Naive thymus-derived CD4-positive, alpha-beta T cell (primary cell): ENCODE results near the gene DNASE2. TPM values are rescaled to one million over a fixed set of nuclear protein-coding genes. Genes with fewer than 3 reads are reported as not detected.
"Not testable (repeated sequence)": the region's sequence is repeated elsewhere in the genome, so short reads cannot be mapped to it uniquely, and the experiment has no call there.

Experiments
- ATAC-seq: fragments of 150-1000 bp; cut with Tn5 transposase; 2 replicates; pipeline ENCODE4 v1.10.0; 2021; ENCODE audit warnings: mild to moderate bottlenecking, moderate library complexity
- CTCF ChIA-PET: fragments of 350-600 bp; sonication (Branson Sonifier 250); formaldehyde crosslinking; loops from one replicate; lab custom pipeline; 2021; ENCODE audit warnings: antibody characterized with exemption; lab: Charles Lee
- POLR2A ChIA-PET: fragments of 350-600 bp; sonication (Branson Sonifier 250); formaldehyde crosslinking; loops from one replicate; lab custom pipeline; 2021; ENCODE audit warnings: antibody characterized with exemption, inconsistent platforms; lab: Charles Lee
- DNase-seq, 9 donors: peaks; one replicate each; pipeline versions ENCODE4 v3.0.0 to v3.0.0-alpha.2; 2020 to 2022; ENCODE audit warnings: mixed read lengths in 1 of 9
- H3K27ac ChIP-seq: one replicate; pipeline ENCODE4 v1.7.0; 2013; ENCODE audit warnings: mild to moderate bottlenecking, low read depth, low read length, moderate library complexity
- H3K27me3 ChIP-seq, 2 donors: one replicate each; pipeline ENCODE4 v1.7.0; 2013; ENCODE audit warnings: low read length in 2 of 2, mild to moderate bottlenecking in 2 of 2, moderate library complexity in 2 of 2; ENCODE audit not compliant: control insufficient read depth in 2 of 2, insufficient read depth in 2 of 2
- H3K36me3 ChIP-seq, 3 experiments: 1 replicate in 2 of 3; 2 replicates in 1 of 3; pipeline ENCODE4 v1.7.0; 2013; ENCODE audit warnings: low read length in 3 of 3, mild to moderate bottlenecking in 3 of 3, moderate library complexity in 1 of 3; ENCODE audit not compliant: insufficient read depth in 3 of 3, control insufficient read depth in 2 of 3
- H3K4me1 ChIP-seq, 2 donors: one replicate each; pipeline ENCODE4 v1.7.0; 2013; ENCODE audit warnings: low read length in 2 of 2, mild to moderate bottlenecking in 2 of 2, moderate library complexity in 1 of 2; ENCODE audit not compliant: control insufficient read depth in 2 of 2, insufficient read depth in 2 of 2
- H3K4me3 ChIP-seq: 2 replicates; pipeline ENCODE4 v1.7.0; 2013; ENCODE audit warnings: mild to moderate bottlenecking, low read length
- H3K9me3 ChIP-seq, 3 experiments: 1 replicate in 2 of 3; 2 replicates in 1 of 3; pipeline ENCODE4 v1.7.0; 2013; ENCODE audit warnings: low read length in 3 of 3; ENCODE audit not compliant: control insufficient read depth in 2 of 3
- H3K27ac Mint-ChIP-seq, 9 donors: one replicate each; pipeline ENCODE4 v1.8.0; 2020 to 2022; ENCODE audit warnings: mixed read lengths in 9 of 9, mild to moderate bottlenecking in 8 of 9, moderate library complexity in 5 of 9, inconsistent platforms in 2 of 9
- H3K27me3 Mint-ChIP-seq, 5 donors: one replicate each; pipeline ENCODE4 v1.8.0; 2021 to 2022; ENCODE audit warnings: mixed read lengths in 5 of 5, mild to moderate bottlenecking in 1 of 5
- H3K36me3 Mint-ChIP-seq, 5 donors: one replicate each; pipeline ENCODE4 v1.8.0; 2020 to 2022; ENCODE audit warnings: mixed read lengths in 5 of 5, mild to moderate bottlenecking in 3 of 5, inconsistent platforms in 1 of 5
- H3K4me1 Mint-ChIP-seq, 7 donors: one replicate each; pipeline ENCODE4 v1.8.0; 2020 to 2022; ENCODE audit warnings: mixed read lengths in 7 of 7, mild to moderate bottlenecking in 3 of 7, inconsistent platforms in 1 of 7
- H3K4me3 Mint-ChIP-seq, 10 donors: one replicate each; pipeline ENCODE4 v1.8.0; 2020 to 2022; ENCODE audit warnings: mild to moderate bottlenecking in 10 of 10, mixed read lengths in 10 of 10, moderate library complexity in 6 of 10, inconsistent platforms in 2 of 10
- H3K9me3 Mint-ChIP-seq, 11 donors: one replicate each; pipeline ENCODE4 v1.8.0; 2020 to 2022; ENCODE audit warnings: mixed read lengths in 11 of 11, mild to moderate bottlenecking in 4 of 11, inconsistent platforms in 1 of 11, moderate library complexity in 1 of 11
- intact Hi-C, 2 donors: fragments of 100-400 bp; cut with micrococcal nuclease; formaldehyde crosslinking; loops; one replicate each; pipeline ENCODE4 v1.15.1; 2023
- polyA plus RNA-seq, 2 donors: library from polyadenylated mRNA; unstranded; fragments of 300-500 nt; fragmentation: Illumina TruSeq; gene quantifications; one replicate each; pipeline ENCODE4 v1.2.3, GENCODE V29; 2021
- total RNA-seq, 6 experiments: library from RNA in 5 of 6; stranded (reverse) in 5 of 6; gene quantifications; 1 replicate in 5 of 6; 2 replicates in 1 of 6; pipeline ENCODE4 v1.2.3 and lab custom pipeline; 2021 to 2026

Gene DNASE2
- total and polyA plus RNA-seq, 7 experiments from 2014 or later: 14.2 to 52.9 (median 28.4) TPM

GRCh38 chr19:12890787-12891552, 9.7 kb upstream of the DNASE2 start, which contains the start of gene GCDH:
GCDH (plus strand) TSS chr19:12891160; CDS start chr19:12891305, 145 bp downstream.
- intact Hi-C loops: loop anchor here (1.0 to 2.0 kb wide), 10 partner anchors 10 to 226 kb away; partner anchors contain the start of genes CALR (in 2 of the 2), FARSA (in 2 of the 2), GADD45GIP1 (in 2 of the 2) and SYCE2 (in 2 of the 2)
- Histone ChIP-seq H3K4me1 (peaks cover 5 to 15% of the 10 kb centered on the region in 2 donors), H3K4me3 (peak within 1 kb of the TSS; percentile 87), H3K9me3 (no peaks in the 10 kb centered on the region), H3K27ac (peak within 1 kb of the TSS; percentile 83), H3K27me3 (no peaks in the 10 kb centered on the region), H3K36me3 (peaks cover 0 to 26% (median 0%) of the 10 kb centered on the region in 3 experiments)
- H3K27ac Mint-ChIP-seq: peak within 1 kb of the TSS; percentile 94 to 99 (median 98)
- POLR2A ChIA-PET: interaction anchor here (0.6 to 4.3 kb wide), 31 partner anchors 8 to 917 kb away, joined by 3 to 46 read pairs (median 5); partner anchors contain the start of genes CALR, DHPS, DNASE2 and FARSA
- ATAC-seq (peak; percentile 97), DNase-seq (peak; percentile 77 to 98 (median 96))
- H3K9me3 Mint-ChIP-seq: peaks cover 0 to 7% (median 0%) of the 10 kb centered on the region in 11 donors
- peaks cover 0 to 6% (median 0%) of the 10 kb centered on the region in 5 donors for H3K27me3 Mint-ChIP-seq
- H3K36me3 Mint-ChIP-seq: peaks cover 5 to 17% (median 16%) of the 10 kb centered on the region in 5 donors
- H3K4me1 Mint-ChIP-seq: peaks cover 16 to 41% (median 30%) of the 10 kb centered on the region in 7 donors
- H3K4me3 Mint-ChIP-seq: peak within 1 kb of the TSS; percentile 91 to 100 (median 99)
- CTCF ChIA-PET: interaction anchor here (0.6 to 2.3 kb wide), 15 partner anchors 8 to 971 kb away, joined by 3 to 21 read pairs (median 4); partner anchors contain the start of genes CALR, DNASE2 and SYCE2

- peak overlapping the region; percentile 91 to 100 (median 99) for H3K4me3 Mint-ChIP-seq
- H3K27ac Mint-ChIP-seq: peak overlapping the region; percentile 94 to 99 (median 98)
- Histone ChIP-seq H3K27ac (peak overlapping the region; percentile 83), H3K36me3 (peaks cover 0 to 23% (median 0%) of the 10 kb centered on the region in 3 experiments), H3K4me1 (peaks cover 5 to 15% of the 10 kb centered on the region in 2 donors), H3K4me3 (peak overlapping the region; percentile 87)
- peaks cover 17 to 41% (median 30%) of the 10 kb centered on the region in 7 donors for H3K4me1 Mint-ChIP-seq
- not testable (repeated sequence) for ATAC-seq, H3K9me3 Mint-ChIP-seq, DNase-seq, H3K9me3 ChIP-seq, H3K27me3 ChIP-seq, H3K27me3 Mint-ChIP-seq
- ChIA-PET POLR2A (interaction anchor here (0.7 to 4.3 kb wide), 26 partner anchors 9 to 918 kb away, joined by 3 to 46 read pairs (median 6); partner anchors contain the start of genes CALR, DNASE2, FARSA and GADD45GIP1), CTCF (interaction anchor here (0.6 to 2.3 kb wide), 14 partner anchors 9 to 77 kb away, joined by 3 to 21 read pairs (median 4); partner anchors contain the start of genes CALR, DNASE2 and SYCE2)
- H3K36me3 Mint-ChIP-seq: peaks cover 5 to 17% (median 16%) of the 10 kb centered on the region in 5 donors
- intact Hi-C loops: loop anchor here (1.0 to 2.0 kb wide), 6 partner anchors 9 to 226 kb away; partner anchors contain the start of genes GADD45GIP1 (in 2 of the 2), TRMT1 (in 2 of the 2), DNASE2 (in 1 of the 2) and HOOK2 (in 1 of the 2)
Observed at GRCh38 chr19:12890299-12890786, 9.1 kb upstream of the DNASE2 start.

GRCh38 chr19:12888006-12888603, 6.9 kb upstream of the DNASE2 start:
- Mint-ChIP-seq H3K4me1 (peaks cover 16 to 45% (median 35%) of the 10 kb centered on the region in 7 donors), H3K36me3 (peaks cover 0 to 6% (median 3%) of the 10 kb centered on the region in 5 donors), H3K9me3 (peaks cover 0 to 9% (median 2%) of the 10 kb centered on the region in 11 donors), H3K27me3 (peaks cover 0 to 6% (median 0%) of the 10 kb centered on the region in 5 donors), H3K4me3 (peak overlapping the region in 1 of 10 donors; percentile 23), H3K27ac (no peak overlapping the region)
- ChIA-PET POLR2A (interaction anchor here (1.5 kb wide), 1 partner anchor 151 kb away, joined by 3 read pairs; the partner anchor contains the start of gene GET3), CTCF (interaction anchor here (0.6 to 5.9 kb wide), 4 partner anchors 11 to 77 kb away, joined by 3 to 42 read pairs (median 3); no protein-coding TSS in a partner anchor)
- peaks cover 5 to 22% of the 10 kb centered on the region in 2 donors for H3K4me1 ChIP-seq
- H3K36me3 ChIP-seq: peaks cover 0 to under 1% (median 0%) of the 10 kb centered on the region in 3 experiments
- ATAC-seq: no peak
- H3K27me3 ChIP-seq: no peaks in the 10 kb centered on the region
- peaks cover 0 to 7% (median 0%) of the 10 kb centered on the region in 3 experiments for H3K9me3 ChIP-seq
- no peak for DNase-seq
- H3K4me3 ChIP-seq: no peak overlapping the region
- intact Hi-C loops: loop anchor here in 1 of 2 donors (10.0 kb wide), 1 partner anchor 207 kb away; no protein-coding TSS in a partner anchor
- no peak overlapping the region for H3K27ac ChIP-seq

GRCh38 chr19:12886969-12887747, 5.9 kb upstream of the DNASE2 start, which contains the start of gene KLF1:
KLF1 (minus strand) TSS chr19:12887201; CDS start chr19:12887140, 61 bp downstream.
- DNase-seq (no peak), ATAC-seq (no peak)
- H3K4me1 Mint-ChIP-seq: peaks cover 16 to 46% (median 36%) of the 10 kb centered on the region in 7 donors
- Histone ChIP-seq H3K9me3 (peaks cover 0 to 7% (median 0%) of the 10 kb centered on the region in 3 experiments), H3K36me3 (no peaks in the 10 kb centered on the region), H3K27me3 (no peaks in the 10 kb centered on the region), H3K4me1 (peaks cover 5 to 21% of the 10 kb centered on the region in 2 donors), H3K4me3 (no peak within 1 kb of the TSS), H3K27ac (peak within 1 kb of the TSS; percentile 57)
- peaks cover 0 to 9% (median 2%) of the 10 kb centered on the region in 11 donors for H3K9me3 Mint-ChIP-seq
- ChIA-PET CTCF (interaction anchor here (0.6 to 5.9 kb wide), 3 partner anchors 26 to 247 kb away, joined by 3 to 42 read pairs (median 3); no protein-coding TSS in a partner anchor), POLR2A (interaction anchor here (1.4 to 1.5 kb wide), 2 partner anchors 14 to 150 kb away, joined by 3 to 4 read pairs; partner anchors contain the start of gene GET3)
- peak within 1 kb of the TSS; percentile 5 to 81 (median 58) for H3K4me3 Mint-ChIP-seq
- intact Hi-C loops: loop anchor here in 1 of 2 donors (10.0 kb wide), 1 partner anchor 208 kb away; no protein-coding TSS in a partner anchor
- H3K27ac Mint-ChIP-seq: peak within 1 kb of the TSS in 4 of 9 donors; percentile 19 to 63 (median 36)
- H3K27me3 Mint-ChIP-seq: peaks cover 0 to 6% (median 0%) of the 10 kb centered on the region in 5 donors
- peaks cover 0 to 6% (median 3%) of the 10 kb centered on the region in 5 donors for H3K36me3 Mint-ChIP-seq

- H3K9me3 Mint-ChIP-seq: peaks cover 0 to 10% (median 2%) of the 10 kb centered on the region in 11 donors
- H3K4me1 ChIP-seq: peaks cover under 1 to 15% of the 10 kb centered on the region in 2 donors
- ChIA-PET POLR2A (interaction anchor here (0.6 to 1.4 kb wide), 2 partner anchors 14 to 33 kb away, joined by 3 to 4 read pairs; partner anchors contain the start of gene SYCE2), CTCF (interaction anchor here (0.6 to 5.9 kb wide), 3 partner anchors 79 to 746 kb away, joined by 3 to 42 read pairs (median 3); no protein-coding TSS in a partner anchor)
- DNase-seq (no peak), ATAC-seq (no peak)
- H3K9me3 ChIP-seq: peaks cover 0 to 7% (median 0%) of the 10 kb centered on the region in 3 experiments
- intact Hi-C loops: loop anchor here in 1 of 2 donors (10.0 kb wide), 1 partner anchor 208 kb away; no protein-coding TSS in a partner anchor
- no peaks in the 10 kb centered on the region for H3K36me3 ChIP-seq
- H3K27ac Mint-ChIP-seq: peak overlapping the region in 4 of 9 donors; percentile 19 to 63 (median 36)
- H3K36me3 Mint-ChIP-seq: peaks cover 0 to 5% (median 3%) of the 10 kb centered on the region in 5 donors
- no peak overlapping the region for H3K4me3 ChIP-seq
- no peaks in the 10 kb centered on the region for H3K27me3 ChIP-seq
- no peak overlapping the region for H3K27ac ChIP-seq
- peak overlapping the region; percentile 5 to 81 (median 58) for H3K4me3 Mint-ChIP-seq
- peaks cover 16 to 44% (median 31%) of the 10 kb centered on the region in 7 donors for H3K4me1 Mint-ChIP-seq
- peaks cover 0 to 6% (median 0%) of the 10 kb centered on the region in 5 donors for H3K27me3 Mint-ChIP-seq
Observed at GRCh38 chr19:12886651-12886968, 5.4 kb upstream of the DNASE2 start.
